HEK293T (cell line): Measurements from ENCODE around the gene PAFAH2.

Experiments used
- CTCF ChIA-PET: fragments of 350-600 bp; formaldehyde crosslinking; extraction: SDS; loops from one replicate; lab custom pipeline; 2021; ENCODE audit warnings: antibody characterized with exemption, inconsistent platforms; lab: Yijun Ruan, JAX
- POLR2A ChIA-PET: fragments of 350-600 bp; formaldehyde crosslinking; extraction: SDS; loops from one replicate; lab custom pipeline; 2020; ENCODE audit warnings: antibody characterized with exemption, inconsistent platforms; lab: Yijun Ruan, JAX
- DNase-seq: peaks from one replicate; pipeline ENCODE4 v3.0.0; 2012; ENCODE audit warnings: mixed read lengths; ENCODE audit errors: extremely low spot score
- ARNT ChIP-seq: fragments of 450-650 bp; IDR thresholded peaks from 2 replicates; pipeline ENCODE4 v1.6.1; 2017; ENCODE audit warnings: mild to moderate bottlenecking
- BHLHE40 ChIP-seq: fragments of 450-650 bp; IDR thresholded peaks from 2 replicates; pipeline ENCODE4 v1.6.1; 2016; ENCODE audit warnings: mild to moderate bottlenecking, moderate library complexity, borderline replicate concordance
- CTBP1 ChIP-seq: fragments of 450-650 bp; IDR thresholded peaks from 2 replicates; pipeline ENCODE4 v1.6.1; 2016; ENCODE audit warnings: borderline replicate concordance
- ELF4 ChIP-seq: fragments of 450-650 bp; IDR thresholded peaks from 2 replicates; pipeline ENCODE4 v1.6.1; 2017; ENCODE audit warnings: antibody characterized with exemption
- FOXA1 ChIP-seq: fragments of 450-650 bp; IDR thresholded peaks from 2 replicates; pipeline ENCODE4 v1.6.1; 2016; ENCODE audit warnings: mild to moderate bottlenecking
- FOXK2 ChIP-seq: fragments of 450-650 bp; IDR thresholded peaks from 2 replicates; pipeline ENCODE4 v1.6.1; 2016; ENCODE audit warnings: mild to moderate bottlenecking
- FOXM1 ChIP-seq: fragments of 450-650 bp; IDR thresholded peaks from 2 replicates; pipeline ENCODE4 v1.6.1; 2017; ENCODE audit warnings: mild to moderate bottlenecking, borderline replicate concordance
- HDGF ChIP-seq: fragments of 450-650 bp; IDR thresholded peaks from 2 replicates; pipeline ENCODE4 v1.6.1; 2017; ENCODE audit warnings: antibody characterized with exemption, borderline replicate concordance
- L3MBTL2 ChIP-seq: fragments of 450-650 bp; conservative IDR thresholded peaks from 2 replicates; pipeline ENCODE4 v1.6.1; 2016; ENCODE audit warnings: mild to moderate bottlenecking
- LEF1 ChIP-seq: fragments of 450-650 bp; IDR thresholded peaks from 2 replicates; pipeline ENCODE4 v1.6.1; 2017; ENCODE audit warnings: mild to moderate bottlenecking, borderline replicate concordance
- NFRKB ChIP-seq: fragments of 450-650 bp; IDR thresholded peaks from 2 replicates; pipeline ENCODE4 v1.6.1; 2016; ENCODE audit warnings: mild to moderate bottlenecking, moderate library complexity
- SP1 ChIP-seq: fragments of 450-650 bp; IDR thresholded peaks from 2 replicates; pipeline ENCODE4 v1.6.1; 2017
- SUZ12 ChIP-seq: fragments of 450-650 bp; IDR thresholded peaks from 2 replicates; pipeline ENCODE4 v1.6.1; 2016; ENCODE audit warnings: mild to moderate bottlenecking
- TARDBP ChIP-seq: fragments of 450-650 bp; IDR thresholded peaks from 2 replicates; pipeline ENCODE4 v1.6.1; 2016
- ZNF384 ChIP-seq: fragments of 450-650 bp; IDR thresholded peaks from 2 replicates; pipeline ENCODE4 v1.6.1; 2016
- TF ChIP-seq, protein P1 (sequence below): fragments of 450-650 bp; IDR thresholded peaks from 2 replicates; pipeline ENCODE4 v1.6.1; 2016

PAFAH2 gene

DNA sequence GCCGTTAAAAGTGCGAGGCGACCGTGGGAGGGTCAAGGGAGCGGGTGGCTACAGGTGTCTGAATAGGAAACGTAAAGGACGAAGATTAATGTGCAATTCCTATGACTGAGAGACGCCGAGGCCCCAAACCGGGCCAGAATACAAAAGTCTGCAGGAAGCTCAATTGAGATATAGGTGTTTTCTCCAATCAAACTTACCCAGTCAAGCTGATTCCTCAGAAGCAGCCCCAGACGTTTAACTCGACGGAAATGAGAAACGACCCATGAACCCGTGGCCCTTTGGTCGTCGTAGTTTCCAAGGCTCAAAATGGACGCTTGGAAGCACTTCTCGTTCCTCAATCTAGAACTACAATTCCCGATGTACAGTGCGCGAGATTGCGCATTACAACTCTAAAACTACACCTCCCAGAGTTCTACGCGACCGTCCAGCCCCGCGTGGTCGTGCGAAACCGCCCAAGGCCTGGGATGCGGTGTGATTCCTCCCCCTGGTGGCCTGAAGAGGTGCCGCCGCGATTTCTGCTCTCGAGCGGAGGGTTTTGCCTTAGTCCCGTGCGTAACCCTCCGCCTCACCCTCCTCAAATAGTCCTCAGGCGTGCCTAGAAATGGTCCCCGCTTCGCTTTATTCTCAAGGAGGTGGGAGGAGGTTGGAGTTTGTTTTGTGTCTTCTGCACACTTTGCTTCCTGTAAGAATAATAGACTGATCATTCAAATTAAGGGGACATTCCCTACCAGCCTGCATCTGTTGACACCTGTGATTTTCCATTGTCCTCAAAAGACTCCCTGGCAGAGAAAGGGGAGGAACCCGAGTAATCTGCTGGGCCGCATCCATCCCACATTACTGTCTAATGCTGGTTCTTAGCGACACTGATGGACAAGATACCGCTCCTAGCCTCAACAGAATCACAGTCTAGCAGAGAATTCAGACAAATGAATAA, at the start of gene PAFAH2:
Gene PAFAH2, minus strand, starts transcription at position 236 of the 934 bp plus-strand sequence. CDS start 7,247 bp downstream, outside the sequence.
- ChIA-PET POLR2A (interaction anchor here (0.6 to 1.8 kb wide), 20 partner anchors 8 to 187 kb away, joined by 3 to 61 read pairs (median 4); partner anchors contain the start of genes MTFR1L and PAQR7), CTCF (interaction anchor here (0.6 to 4.7 kb wide), 14 partner anchors 9 to 476 kb away, joined by 3 to 25 read pairs (median 3); no protein-coding TSS in a partner anchor)
- TF ChIP-seq ELF4 (peak; percentile 89), LEF1 (no peak), FOXA1 (no peak), BHLHE40 (no peak), FOXM1 (no peak), ARNT (peak; percentile 94), HDGF (no peak), NFRKB (peak; percentile 60; the same call in 1 of the 2 replicates), SP1 (no peak), CTBP1 (peak; percentile 44; the same call in 1 of the 2 replicates), L3MBTL2 (peak; percentile 73), TARDBP (no peak), FOXK2 (no peak), ZNF384 (no peak), SUZ12 (peak; percentile 95)
- TF ChIP-seq, protein P1, sequence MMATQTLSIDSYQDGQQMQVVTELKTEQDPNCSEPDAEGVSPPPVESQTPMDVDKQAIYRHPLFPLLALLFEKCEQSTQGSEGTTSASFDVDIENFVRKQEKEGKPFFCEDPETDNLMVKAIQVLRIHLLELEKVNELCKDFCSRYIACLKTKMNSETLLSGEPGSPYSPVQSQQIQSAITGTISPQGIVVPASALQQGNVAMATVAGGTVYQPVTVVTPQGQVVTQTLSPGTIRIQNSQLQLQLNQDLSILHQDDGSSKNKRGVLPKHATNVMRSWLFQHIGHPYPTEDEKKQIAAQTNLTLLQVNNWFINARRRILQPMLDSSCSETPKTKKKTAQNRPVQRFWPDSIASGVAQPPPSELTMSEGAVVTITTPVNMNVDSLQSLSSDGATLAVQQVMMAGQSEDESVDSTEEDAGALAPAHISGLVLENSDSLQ: peak; percentile 34
- peak; percentile 93 for DNase-seq

- DNase-seq: no peak
- TF ChIP-seq NFRKB (no peak), L3MBTL2 (no peak), FOXK2 (no peak)
- CTCF ChIA-PET: interaction anchor here (3.2 kb wide), 1 partner anchor 11 kb away, joined by 12 read pairs; no protein-coding TSS in a partner anchor
- POLR2A ChIA-PET: no interaction called here
Observed at GRCh38 chr1:26047278-26047874, 49.5 kb upstream of the PAFAH2 start.

GRCh38 chr1:26046246-26047095, 48.6 kb upstream of the PAFAH2 start:
- ChIA-PET POLR2A (interaction anchor here (1.5 kb wide), 1 partner anchor 13 kb away, joined by 4 read pairs; no protein-coding TSS in a partner anchor), CTCF (interaction anchor here (3.2 kb wide), 1 partner anchor 10 kb away, joined by 12 read pairs; no protein-coding TSS in a partner anchor)
- DNase-seq: no peak
- TF ChIP-seq HDGF: no peak
- no peak for TF ChIP-seq BHLHE40
- TF ChIP-seq SUZ12: no peak
- no peak for TF ChIP-seq L3MBTL2
- no peak for TF ChIP-seq NFRKB
- no peak for TF ChIP-seq ZNF384
- TF ChIP-seq FOXK2: no peak
- TF ChIP-seq ELF4: no peak
- TF ChIP-seq, protein P1: no peak
- TF ChIP-seq ARNT: no peak
- TF ChIP-seq FOXM1: no peak
- no peak for TF ChIP-seq SP1
- TF ChIP-seq TARDBP: no peak
- no peak for TF ChIP-seq LEF1

DNA sequence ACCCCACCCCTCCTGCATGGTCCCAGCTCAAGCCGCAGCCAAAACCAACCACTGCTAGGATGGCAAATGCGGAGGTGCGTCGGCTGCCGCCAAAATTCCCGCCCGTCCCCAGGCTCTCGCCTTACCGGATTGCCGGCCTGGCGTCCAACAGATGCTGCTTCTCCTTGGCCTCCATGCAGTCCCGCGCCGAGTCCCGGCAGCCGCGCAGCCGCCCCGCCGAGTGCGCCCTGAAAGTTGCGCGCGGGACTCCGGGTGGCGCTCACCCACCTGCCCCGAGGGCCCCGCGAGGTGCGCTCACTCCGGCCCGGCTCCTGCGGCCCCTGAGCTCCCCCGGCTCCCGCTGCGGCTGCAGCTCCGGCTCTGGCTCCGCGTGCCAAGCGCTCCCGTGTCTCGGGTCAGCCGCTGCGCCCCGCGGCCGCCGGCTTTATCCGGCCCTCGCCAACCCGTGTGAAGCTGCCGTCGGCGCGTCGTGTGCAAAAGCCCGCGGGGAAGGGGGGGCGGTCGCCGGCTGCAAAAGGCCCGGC, 47.9 kb upstream of the PAFAH2 start, which contains the start of gene SLC30A2:
Gene SLC30A2, minus strand, starts transcription at position 397 of the 524 bp plus-strand sequence. Its CDS starts 222 bp downstream, at position 175.
- no peak for DNase-seq
- ChIA-PET CTCF (interaction anchor here (3.2 kb wide), 1 partner anchor 9 kb away, joined by 12 read pairs; no protein-coding TSS in a partner anchor), POLR2A (interaction anchor here (1.5 to 2.7 kb wide), 2 partner anchors 10 to 13 kb away, joined by 4 to 14 read pairs; no protein-coding TSS in a partner anchor)
- no peak for TF ChIP-seq ARNT
- TF ChIP-seq BHLHE40: no peak
- TF ChIP-seq ZNF384: no peak
- TF ChIP-seq FOXM1: no peak
- TF ChIP-seq HDGF: no peak
- TF ChIP-seq FOXA1: no peak
- no peak for TF ChIP-seq L3MBTL2
- TF ChIP-seq ELF4: no peak
- TF ChIP-seq TARDBP: no peak
- TF ChIP-seq, protein P1: no peak
- TF ChIP-seq LEF1: no peak
